Ovary (tissue), 9 donors: ENCODE results near the gene LBH. TPM values are rescaled to one million over a fixed set of nuclear protein-coding genes. Genes with fewer than 3 reads are reported as not detected.
"Not testable (repeated sequence)": the region's sequence is repeated elsewhere in the genome, so short reads cannot be mapped to it uniquely, and the experiment has no call there.

Experiments
- DNase-seq, 5 donors: peaks; one replicate each; pipeline ENCODE4 v3.0.0-alpha.2; 2019 to 2020
- H3K27ac ChIP-seq, 2 donors: fragments of 200-600 bp; one replicate each; pipeline versions ENCODE4 v1.5.1 to v1.8.0; 2019 to 2022
- H3K27me3 ChIP-seq: fragments of 200-600 bp; one replicate; pipeline ENCODE4 v1.8.0; 2022
- H3K36me3 ChIP-seq: fragments of 200-600 bp; sonication (generic); one replicate; pipeline ENCODE4 v1.5.1; 2019
- H3K4me1 ChIP-seq: one replicate; pipeline ENCODE4 v1.8.1; 2013; ENCODE audit warnings: mild to moderate bottlenecking, moderate library complexity; ENCODE audit not compliant: insufficient read depth
- H3K4me3 ChIP-seq: fragments of 200-600 bp; sonication (generic); one replicate; pipeline ENCODE4 v1.5.1; 2017
- H3K9me3 ChIP-seq, 2 donors: fragments of 200-600 bp in 1 of 2; sonication (generic) in 1 of 2; one replicate each; pipeline versions ENCODE4 v1.5.1 to v1.8.1; 2013 to 2019; ENCODE audit warnings: mild to moderate bottlenecking in 1 of 2, moderate library complexity in 1 of 2
- EP300 ChIP-seq: sonication (generic); formaldehyde crosslinking; IDR thresholded peaks from one replicate; pipeline ENCODE4 v1.6.1; 2017; ENCODE audit warnings: antibody characterized with exemption
- POLR2A ChIP-seq: fragments of 450-650 bp; IDR thresholded peaks from one replicate; pipeline ENCODE4 v1.6.1; 2017; ENCODE audit warnings: antibody characterized with exemption, mild to moderate bottlenecking, moderate library complexity
- WGBS, 3 donors: extraction: QIAGEN DNeasy Blood & Tissue Kit in 1 of 3; methylation state at CpG; one replicate each; pipeline versions ENCODE4 v1.1.5 to v1.1.7; 2013 to 2017; 5-methylcytosine and 5-hydroxymethylcytosine counted together
- intact Hi-C, 4 donors: fragments of 100-400 bp; cut with DNase I; formaldehyde crosslinking; loops; one replicate each; pipeline versions ENCODE4 v1.11.0 to v1.15.1; 2022 to 2023
- polyA plus RNA-seq, 2 donors: library from polyadenylated mRNA; stranded (reverse); fragments of 200-250 nt in 1 of 2; fragments of 350-450 nt in 1 of 2; fragmentation: Illumina TruSeq in 1 of 2; extraction: RNeasy Lipid Tissue Mini Kit (QIAGEN cat#74804) in 1 of 2; gene quantifications; one replicate each; pipeline ENCODE4 v1.2.3, GENCODE V29; 2013 to 2014
- total RNA-seq, 7 donors: library from RNA; depleted of rRNA in 2 of 7; stranded (reverse); fragments of >200 nt in 2 of 7; fragmentation: NEBNext Ultra II Directional in 3 of 7; extraction: Animal tissue kit (Norgen Biotek cat#: 25700) in 3 of 7; gene quantifications; one replicate each; pipeline versions ENCODE4 v1.1.0 to v1.2.4, GENCODE V29; 2016 to 2023
- TF ChIP-seq, protein P1 (sequence below), 3 donors: fragments of 450-650 bp in 2 of 3; fragments of 200-600 bp in 1 of 3; IDR thresholded peaks; one replicate each; pipeline versions ENCODE4 v1.5.1 to v1.8.0; 2016 to 2022; ENCODE audit warnings: antibody characterized with exemption in 3 of 3, mild to moderate bottlenecking in 1 of 3
- donor health status: DM: no; HTN: no; CAD: no; lungs with moderate emphysema.
- donor health status: DM: no; HTN: no; CAD: no.
- donor health status: Bipolar disorder and iron deficiency.
- donor health status: DM: yes; HTN: yes; CAD: no.
- donor health status: DM: no; HTN: no; CAD: no.
- donor health status: DM: yes; HTN: yes; CAD: no.

LBH gene
- total and polyA plus RNA-seq, 9 donors: 50.4 to 260 (median 110) TPM

DNA sequence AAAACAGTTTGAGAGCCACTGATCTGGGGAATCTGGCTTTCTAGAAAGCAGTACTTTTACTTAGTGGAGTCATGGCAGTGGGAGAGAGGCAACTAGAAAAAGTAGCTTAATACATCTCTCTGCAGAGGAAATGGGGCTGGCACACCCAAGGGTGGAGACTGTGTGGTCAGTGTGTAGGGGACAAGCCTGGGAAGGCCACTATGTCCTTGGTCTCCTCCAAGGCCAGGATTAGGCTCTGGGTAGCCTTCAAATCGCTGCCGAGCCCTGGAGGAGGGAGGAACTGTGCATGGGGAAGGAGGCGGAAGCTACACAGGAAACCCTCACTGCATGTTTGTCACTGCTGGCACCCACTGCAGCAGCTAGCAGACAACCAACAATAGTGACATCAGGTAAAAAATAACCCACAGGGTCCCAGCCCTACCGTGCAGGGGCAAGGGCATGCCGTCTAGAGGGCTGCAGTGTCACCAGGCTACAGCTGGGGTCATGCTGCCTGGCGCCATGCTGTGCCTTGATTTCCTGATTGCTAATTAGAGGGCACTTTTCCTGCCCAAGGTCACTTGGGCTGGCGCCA, 34.8 kb downstream of the LBH start:
- H3K27ac ChIP-seq: peak overlapping the region in 1 of 2 donors; percentile 28
- TF ChIP-seq EP300 (no peak), POLR2A (no peak)
- TF ChIP-seq, protein P1, sequence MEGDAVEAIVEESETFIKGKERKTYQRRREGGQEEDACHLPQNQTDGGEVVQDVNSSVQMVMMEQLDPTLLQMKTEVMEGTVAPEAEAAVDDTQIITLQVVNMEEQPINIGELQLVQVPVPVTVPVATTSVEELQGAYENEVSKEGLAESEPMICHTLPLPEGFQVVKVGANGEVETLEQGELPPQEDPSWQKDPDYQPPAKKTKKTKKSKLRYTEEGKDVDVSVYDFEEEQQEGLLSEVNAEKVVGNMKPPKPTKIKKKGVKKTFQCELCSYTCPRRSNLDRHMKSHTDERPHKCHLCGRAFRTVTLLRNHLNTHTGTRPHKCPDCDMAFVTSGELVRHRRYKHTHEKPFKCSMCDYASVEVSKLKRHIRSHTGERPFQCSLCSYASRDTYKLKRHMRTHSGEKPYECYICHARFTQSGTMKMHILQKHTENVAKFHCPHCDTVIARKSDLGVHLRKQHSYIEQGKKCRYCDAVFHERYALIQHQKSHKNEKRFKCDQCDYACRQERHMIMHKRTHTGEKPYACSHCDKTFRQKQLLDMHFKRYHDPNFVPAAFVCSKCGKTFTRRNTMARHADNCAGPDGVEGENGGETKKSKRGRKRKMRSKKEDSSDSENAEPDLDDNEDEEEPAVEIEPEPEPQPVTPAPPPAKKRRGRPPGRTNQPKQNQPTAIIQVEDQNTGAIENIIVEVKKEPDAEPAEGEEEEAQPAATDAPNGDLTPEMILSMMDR (IDR thresholded peaks at IDR 0.05): no peak
- H3K4me1 ChIP-seq: peaks cover 5% of the 10 kb centered on the region
- H3K27me3 ChIP-seq: no peaks in the 10 kb centered on the region
- no peak overlapping the region for H3K4me3 ChIP-seq
- WGBS, 3 donors: 58 to 63% (median 62%) methylated on average over 7 of the region's 7 CpGs
- DNase-seq: peak in 1 of 5 donors; percentile 44
- H3K9me3 ChIP-seq: no peaks in the 10 kb centered on the region
- intact Hi-C loops: no loop called here
- no peaks in the 10 kb centered on the region for H3K36me3 ChIP-seq

DNA sequence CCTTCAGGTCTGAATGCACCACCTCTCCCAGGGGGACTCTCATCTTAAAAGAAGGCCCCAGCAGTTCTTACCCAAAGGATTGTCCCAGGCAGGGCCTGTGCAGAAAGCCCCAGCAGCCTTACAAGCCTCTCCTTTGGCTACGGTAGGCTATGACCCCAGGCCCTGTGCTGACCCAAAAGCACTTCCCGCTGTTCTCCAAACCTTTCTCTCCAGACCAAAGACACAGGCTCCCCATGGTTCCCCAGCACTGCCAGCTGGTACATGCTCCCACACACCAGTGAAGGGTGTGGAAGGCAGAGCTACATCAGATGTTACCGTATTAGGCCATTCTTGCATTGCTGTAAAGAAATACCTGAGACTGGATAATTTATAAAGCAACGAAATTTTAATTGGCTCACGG, 35.4 kb downstream of the LBH start:
- WGBS, 3 donors: 88 to 97% (median 92%) methylated on average over 5 of the region's 5 CpGs
- Histone ChIP-seq H3K4me1 (peaks cover 5% of the 10 kb centered on the region), H3K36me3 (no peaks in the 10 kb centered on the region), H3K4me3 (no peak overlapping the region), H3K27ac (no peak overlapping the region), H3K9me3 (no peaks in the 10 kb centered on the region), H3K27me3 (no peaks in the 10 kb centered on the region)
- no peak for DNase-seq
- intact Hi-C loops: no loop called here
- TF ChIP-seq, protein P1 (IDR thresholded peaks at IDR 0.05): no peak
- no peak for TF ChIP-seq EP300
- TF ChIP-seq POLR2A: no peak

DNA sequence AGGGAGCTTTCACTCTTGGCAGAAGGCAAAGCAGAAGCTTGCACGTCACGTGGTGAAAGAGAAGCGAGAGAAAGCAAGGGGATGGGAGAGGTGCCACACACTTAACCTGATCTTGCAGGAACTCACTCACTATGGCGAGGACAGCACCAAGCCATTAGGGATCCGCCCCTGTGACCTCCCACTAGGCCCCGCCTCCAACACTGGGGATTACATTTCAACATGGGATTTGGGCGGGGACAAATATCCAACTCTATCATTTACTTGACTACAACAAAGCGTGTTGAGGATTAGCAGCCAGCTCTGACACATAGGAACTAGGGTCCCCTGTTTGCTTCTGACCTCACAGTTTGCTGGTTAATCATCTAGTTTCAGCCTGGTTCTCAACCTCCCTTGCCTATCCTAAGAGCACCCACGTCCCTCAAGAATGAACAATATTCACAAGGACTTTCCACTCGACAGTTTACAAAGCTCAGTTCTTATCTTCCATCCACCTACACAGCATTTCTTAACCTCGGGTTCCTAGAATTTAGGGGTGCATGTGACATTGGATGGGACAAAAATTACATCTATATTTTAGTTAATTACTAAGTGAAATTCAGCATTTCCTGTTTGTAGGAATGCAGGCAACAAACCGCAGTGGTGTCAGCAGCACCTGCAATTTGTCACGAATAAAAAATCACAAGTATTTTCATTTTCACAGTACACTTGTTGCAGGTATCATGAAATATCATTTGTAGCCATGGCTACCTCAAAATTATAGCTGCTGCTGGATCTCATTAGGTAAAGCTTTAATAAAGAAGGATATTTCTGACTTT, 36.0 kb downstream of the LBH start:
- H3K27ac ChIP-seq: no peak overlapping the region
- H3K27me3 ChIP-seq: no peaks in the 10 kb centered on the region
- 86 to 89% (median 87%) methylated on average over 13 of the region's 13 CpGs for WGBS, 3 donors
- TF ChIP-seq POLR2A: no peak
- TF ChIP-seq, protein P1 (IDR thresholded peaks at IDR 0.05): no peak
- no peak for TF ChIP-seq EP300
- H3K36me3 ChIP-seq: no peaks in the 10 kb centered on the region
- DNase-seq: no peak
- intact Hi-C loops: no loop called here
- H3K9me3 ChIP-seq: no peaks in the 10 kb centered on the region
- H3K4me3 ChIP-seq: no peak overlapping the region
- peaks cover 5% of the 10 kb centered on the region for H3K4me1 ChIP-seq

DNA sequence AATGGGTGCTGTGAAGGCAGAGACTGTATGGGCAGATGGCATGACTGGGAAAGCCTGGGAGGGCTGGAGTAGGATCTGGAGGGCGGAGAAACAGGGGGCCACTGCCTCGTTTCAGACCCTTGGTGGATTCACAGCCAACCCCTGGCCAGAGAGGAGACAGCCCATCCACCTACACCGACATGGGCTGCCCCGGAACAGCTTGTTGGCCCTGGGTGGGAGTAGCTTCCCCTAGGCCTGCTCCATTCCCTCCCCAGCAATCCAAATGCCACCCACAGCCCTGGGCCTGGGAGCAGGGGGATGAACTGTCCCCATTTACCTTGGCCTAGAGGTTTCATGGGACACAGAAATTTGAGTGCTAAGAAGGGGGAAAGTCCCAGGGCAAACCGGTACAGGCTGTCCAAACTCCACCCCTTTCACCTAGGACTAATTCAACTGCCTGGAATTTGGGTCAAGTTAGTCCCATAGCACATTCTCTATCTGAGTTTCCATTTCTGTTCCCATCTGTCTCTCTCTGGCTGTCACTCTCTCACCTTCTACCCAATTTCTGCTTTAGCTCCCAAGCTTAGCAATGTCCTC, 37.0 kb downstream of the LBH start:
- peaks cover 10% of the 10 kb centered on the region for H3K4me1 ChIP-seq
- WGBS, 3 donors: 88 to 90% (median 88%) methylated on average over 5 of the region's 5 CpGs
- no peak overlapping the region for H3K4me3 ChIP-seq
- no peaks in the 10 kb centered on the region for H3K9me3 ChIP-seq
- intact Hi-C loops: no loop called here
- no peak for TF ChIP-seq POLR2A
- TF ChIP-seq EP300: no peak
- TF ChIP-seq, protein P1 (IDR thresholded peaks at IDR 0.05): no peak
- H3K36me3 ChIP-seq: no peaks in the 10 kb centered on the region
- no peak overlapping the region for H3K27ac ChIP-seq
- DNase-seq: no peak
- H3K27me3 ChIP-seq: no peaks in the 10 kb centered on the region

DNA sequence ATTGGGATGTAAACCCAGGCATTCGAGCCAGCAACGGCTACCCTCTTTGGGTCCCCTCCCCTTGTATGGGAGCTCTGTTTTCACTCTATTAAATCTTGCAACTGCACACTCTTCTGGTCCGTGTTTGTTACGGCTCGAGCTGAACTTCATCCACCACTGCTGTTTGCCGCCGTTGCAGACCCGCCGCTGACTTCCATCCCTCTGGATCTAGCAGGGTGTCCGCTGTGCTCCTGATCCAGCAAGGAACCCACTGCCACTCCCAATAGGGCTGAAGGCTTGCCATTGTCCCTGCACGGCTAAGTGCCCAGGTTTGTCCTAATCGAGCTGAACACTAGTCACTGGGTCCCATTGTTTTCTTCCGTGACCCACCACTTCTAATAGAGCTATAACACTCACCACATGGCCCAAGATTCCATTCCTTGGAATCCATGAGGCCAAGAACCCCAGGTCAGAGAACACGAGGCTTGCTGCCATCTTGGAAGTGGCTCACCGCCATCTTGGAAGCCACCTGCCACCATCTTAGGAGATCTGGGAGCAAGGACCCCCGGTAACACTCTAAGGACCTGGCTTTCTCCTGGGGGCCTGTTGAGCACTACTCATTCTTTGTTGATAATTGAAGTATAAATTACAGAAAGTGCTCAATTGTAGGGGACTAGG, 37.9 kb downstream of the LBH start:
- peaks cover 12% of the 10 kb centered on the region for H3K4me1 ChIP-seq
- H3K9me3 ChIP-seq, H3K27me3 ChIP-seq, H3K36me3 ChIP-seq, DNase-seq, H3K27ac ChIP-seq, H3K4me3 ChIP-seq, intact Hi-C loops: not testable (repeated sequence)
- 95 to 96% (median 96%) methylated on average over 16 of the region's 16 CpGs for WGBS, 3 donors
